GM18951 (cell line): ENCODE data around the gene GLIS1.

Experiments
- POLR2A ChIP-seq: IDR thresholded peaks from 4 replicates; pipeline ENCODE4 v1.6.1; 2011; ENCODE audit warnings: mild to moderate bottlenecking; ENCODE audit not compliant: insufficient read length, insufficient read depth; ENCODE audit errors: extremely low read depth
- in situ Hi-C: fragments of 300-500 bp; cut with MboI; formaldehyde crosslinking; loops from one replicate; pipeline ENCODE4 v1.12.0; 2022; ENCODE audit warnings: low sequenced_read_pairs, mixed read lengths, inconsistent platforms; ENCODE audit not compliant: unreplicated experiment

GLIS1 gene

DNA sequence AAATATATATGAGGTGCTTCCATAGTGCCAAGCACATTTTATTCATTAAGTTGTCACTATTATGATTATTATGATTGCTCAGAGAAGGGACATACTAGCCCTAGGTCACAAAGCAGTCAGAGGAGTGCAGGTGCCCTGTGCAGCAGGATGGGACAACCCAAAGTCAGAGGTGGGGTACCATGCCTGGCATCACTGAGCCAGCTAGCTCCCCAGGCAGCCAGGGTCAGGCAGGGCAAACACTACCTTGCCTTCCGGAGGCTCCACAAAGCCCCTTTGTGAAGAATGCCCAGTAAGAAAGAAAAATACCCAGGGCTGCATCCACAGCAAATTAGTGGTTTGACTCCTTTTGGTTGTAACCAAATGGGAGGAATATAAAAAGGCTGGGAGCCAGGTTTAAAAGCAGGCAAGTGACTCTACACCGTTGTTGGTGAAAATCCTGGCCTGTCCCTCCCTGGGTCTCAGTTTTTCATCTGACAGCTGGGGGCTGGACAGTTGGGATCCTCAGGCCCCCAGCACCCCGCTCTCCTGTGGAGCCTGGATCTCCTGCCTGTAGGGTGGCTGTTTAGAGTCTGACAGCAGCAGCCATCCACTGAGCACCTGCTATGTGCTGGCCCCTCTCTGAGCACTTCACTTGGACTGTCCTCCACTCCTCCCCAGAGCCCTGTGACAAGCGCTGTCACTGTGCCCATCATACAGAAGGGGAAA lies 98.8 kb downstream of the GLIS1 start:
- in situ Hi-C loops: no loop called here
- TF ChIP-seq POLR2A: no peak

DNA sequence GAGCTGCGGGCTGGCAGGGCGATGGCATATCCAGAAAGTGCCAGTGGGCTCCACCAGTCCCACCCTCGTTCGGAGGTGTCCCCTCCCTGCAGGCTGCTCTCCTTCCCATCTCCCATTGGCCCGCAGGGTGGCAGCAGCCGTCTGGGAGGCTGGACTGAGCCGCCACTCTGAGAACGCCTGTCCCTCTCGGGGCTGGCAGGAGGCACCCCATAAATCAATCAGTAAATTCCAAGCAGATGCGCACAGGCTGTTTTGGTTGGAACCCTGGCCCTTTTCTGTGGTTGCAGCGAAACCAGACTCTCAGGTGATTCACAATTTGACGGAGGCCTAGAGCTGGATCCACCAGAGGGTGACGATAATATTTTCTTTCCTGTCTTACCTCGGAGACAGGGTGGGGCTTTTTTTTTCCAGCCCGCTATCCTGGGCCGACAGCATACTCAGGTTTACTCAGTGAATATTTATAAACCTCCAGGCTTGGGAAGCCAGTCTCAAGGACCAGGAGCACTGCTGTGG lies 99.7 kb downstream of the GLIS1 start:
- TF ChIP-seq POLR2A: no peak
- in situ Hi-C loops: no loop called here

DNA sequence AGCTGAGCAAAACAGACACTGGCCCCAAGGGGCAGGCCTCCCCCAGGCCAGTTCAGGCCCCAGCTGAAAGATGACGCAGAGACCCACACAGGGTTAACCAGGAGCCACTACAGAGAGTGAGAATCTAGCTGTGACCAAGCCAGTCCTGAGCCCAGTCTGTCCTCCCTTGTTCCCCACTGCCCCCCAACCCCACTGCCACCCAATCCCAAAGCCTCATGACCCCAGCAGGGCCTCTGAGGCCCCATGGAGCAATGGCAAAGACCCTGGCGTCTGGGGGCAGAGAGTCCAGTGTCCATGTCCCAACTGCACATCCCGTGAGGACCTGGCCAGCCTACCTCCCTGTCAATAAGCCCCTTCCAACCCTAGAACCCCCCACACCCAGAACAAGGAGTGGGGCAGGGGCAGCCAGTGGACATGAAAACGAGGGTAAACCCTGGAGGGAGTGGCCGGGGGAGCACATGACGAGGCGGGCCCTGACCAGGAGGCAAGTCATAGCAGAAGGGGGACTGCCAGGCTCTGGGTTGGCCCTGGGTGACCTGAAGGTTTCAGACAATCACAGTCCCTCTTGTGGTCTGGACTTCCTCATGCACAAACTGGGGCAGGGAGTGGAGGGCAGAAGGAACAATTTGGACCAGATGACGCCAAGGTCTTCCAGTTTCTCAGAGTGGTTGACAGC lies 100.5 kb downstream of the GLIS1 start:
- in situ Hi-C loops: no loop called here
- no peak for TF ChIP-seq POLR2A

DNA sequence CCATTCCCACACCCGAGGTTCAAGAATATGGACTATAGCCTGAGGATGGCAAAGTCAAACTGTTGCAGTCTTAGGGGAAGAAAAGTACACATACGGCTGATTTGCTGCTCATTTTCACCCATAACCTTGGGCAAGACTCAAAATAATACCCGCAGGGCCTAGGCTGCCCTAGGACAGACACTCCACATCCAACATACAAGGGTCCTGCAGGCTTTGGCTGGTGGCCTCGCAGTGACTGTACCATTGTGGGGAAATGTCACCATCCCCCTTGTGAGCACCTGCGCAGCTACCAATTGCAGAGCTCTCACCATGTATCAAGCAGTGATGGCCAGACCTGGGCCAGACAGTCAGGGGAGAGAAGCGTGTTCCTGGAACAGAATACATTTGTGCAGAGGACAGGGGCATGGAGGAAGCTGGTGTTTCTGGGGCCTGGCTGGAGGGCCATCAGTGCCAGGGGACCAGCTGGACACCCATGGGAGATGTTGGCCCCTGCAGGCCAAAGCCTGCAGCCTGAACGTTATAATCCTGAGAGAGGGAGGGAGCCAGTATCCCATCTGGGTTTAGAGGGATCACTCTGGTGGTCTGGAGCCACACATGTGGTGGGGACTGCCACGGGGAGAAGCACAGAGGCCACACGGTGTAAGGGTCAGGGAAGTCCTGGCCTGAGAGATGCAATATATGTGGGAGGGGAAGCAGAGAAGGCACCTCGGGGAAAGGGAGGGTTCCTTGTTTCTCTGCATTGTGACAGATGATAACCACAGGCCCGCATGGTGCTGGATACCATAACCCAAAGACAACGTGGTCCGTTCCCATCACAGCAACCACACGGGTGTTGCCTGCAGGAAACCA lies 101.2 kb downstream of the GLIS1 start:
- in situ Hi-C loops: no loop called here
- TF ChIP-seq POLR2A: no peak

DNA sequence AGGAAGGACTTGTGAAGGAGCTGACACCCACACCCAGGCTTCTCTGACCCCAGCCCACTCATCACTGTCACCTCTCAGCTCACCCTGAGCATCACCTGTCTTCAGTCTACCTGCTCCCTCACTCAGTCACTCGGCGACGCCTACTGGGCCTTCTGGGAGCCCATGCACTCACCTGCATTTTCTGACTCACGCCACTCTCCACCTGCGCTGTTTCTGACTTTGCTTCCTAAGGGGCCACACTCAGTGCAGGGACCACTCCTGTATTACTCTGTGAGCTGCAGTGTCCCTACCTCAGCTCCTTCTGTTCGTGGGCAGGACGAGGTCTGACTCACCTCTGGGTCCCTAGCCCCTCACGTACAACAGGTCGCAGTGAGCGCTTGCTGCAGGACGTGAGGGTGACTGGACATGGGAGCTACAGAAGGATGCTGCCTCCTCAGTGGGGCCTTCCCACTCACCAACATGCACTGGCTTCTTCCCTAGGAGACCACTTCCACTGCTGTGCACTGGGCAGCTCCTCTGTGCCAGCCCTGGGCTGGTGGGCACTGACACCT lies 102.3 kb downstream of the GLIS1 start:
- in situ Hi-C loops: no loop called here
- no peak for TF ChIP-seq POLR2A

DNA sequence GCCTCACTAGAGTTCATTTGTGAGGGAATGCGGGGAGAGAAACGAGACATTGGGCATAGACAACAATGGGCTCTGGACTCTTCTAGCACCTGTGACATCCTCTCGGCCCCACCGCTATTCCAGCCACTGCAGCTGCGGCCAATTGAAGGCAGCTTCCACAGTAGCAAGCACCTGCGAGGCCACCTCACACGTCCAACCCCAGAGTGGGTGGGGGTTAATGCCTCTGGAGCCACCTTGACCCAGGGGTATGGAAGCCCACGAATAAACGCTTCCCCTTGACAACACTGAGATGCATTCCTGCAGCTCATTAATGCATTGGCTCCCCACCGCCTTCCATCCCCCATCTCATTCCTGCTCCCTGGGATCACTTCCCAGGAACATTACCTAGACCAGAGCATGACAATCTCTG lies 104.4 kb downstream of the GLIS1 start:
- in situ Hi-C loops: no loop called here
- TF ChIP-seq POLR2A: no peak

DNA sequence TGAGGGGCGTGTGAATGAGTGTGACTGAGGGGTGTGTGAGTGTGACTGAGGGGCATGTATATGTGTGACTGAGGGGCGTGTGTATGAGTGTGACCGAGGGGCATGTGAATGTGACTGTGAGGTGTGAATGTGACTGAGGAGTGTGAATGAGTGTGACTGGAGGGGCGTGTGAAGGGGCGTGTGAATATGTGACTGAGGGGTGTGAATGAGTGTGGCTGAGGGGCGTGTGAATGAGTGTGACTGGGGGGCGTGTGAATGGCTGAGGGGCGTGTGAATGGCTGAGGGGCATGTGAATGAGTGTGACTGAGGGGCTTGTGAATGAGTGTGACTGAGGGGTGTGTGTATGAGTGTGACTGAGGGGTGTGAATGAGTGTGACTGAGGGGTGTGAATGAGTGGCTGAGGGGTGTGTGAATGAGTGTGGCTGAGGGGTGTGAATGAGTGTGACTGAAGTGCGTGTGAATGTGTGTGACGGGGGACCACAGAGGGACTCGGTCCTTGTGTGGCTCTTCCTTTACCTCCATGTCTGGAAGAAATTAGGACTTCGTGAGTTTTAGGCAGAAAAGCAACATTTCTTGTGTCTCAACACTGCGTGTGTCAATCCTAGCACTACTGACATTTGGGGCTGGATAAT lies 105.8 kb downstream of the GLIS1 start:
- in situ Hi-C loops: no loop called here

DNA sequence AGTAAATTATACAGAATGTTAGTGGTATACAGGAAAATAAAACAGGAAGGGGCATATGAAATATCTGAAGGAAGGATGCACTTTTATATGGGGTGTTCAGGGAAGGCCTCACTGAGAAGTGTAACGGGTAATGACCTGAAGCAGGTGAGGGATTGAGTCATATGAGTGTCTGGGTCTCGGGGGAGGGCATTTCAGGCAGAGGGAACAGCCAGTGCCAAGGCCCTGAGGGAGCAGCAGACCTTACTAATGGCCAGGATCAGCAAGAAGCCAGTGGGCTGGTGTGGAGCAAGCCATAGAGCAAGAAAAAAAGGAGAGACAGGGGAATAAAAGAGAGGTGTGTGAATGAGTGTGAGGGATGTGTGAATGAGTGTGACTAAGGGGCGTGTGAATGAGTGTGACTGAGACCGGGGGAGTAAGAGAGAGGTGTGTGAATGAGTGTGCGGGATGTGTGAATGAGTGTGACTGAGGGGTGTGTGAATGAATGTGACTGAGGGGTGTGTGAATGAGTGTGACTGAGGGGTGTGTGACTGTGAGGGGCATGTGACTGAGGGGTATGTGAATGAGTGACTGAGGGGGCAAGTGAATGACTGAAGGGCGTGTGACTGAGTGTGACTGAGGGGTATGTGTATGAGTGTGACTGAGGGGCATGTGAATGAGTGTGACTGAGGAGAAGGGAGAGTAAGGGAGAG lies 107.2 kb downstream of the GLIS1 start:
- in situ Hi-C loops: no loop called here
- no peak for TF ChIP-seq POLR2A

More for the DNA sequence above, 105.8 kb downstream of the GLIS1 start:
- no peak for TF ChIP-seq POLR2A

DNA sequence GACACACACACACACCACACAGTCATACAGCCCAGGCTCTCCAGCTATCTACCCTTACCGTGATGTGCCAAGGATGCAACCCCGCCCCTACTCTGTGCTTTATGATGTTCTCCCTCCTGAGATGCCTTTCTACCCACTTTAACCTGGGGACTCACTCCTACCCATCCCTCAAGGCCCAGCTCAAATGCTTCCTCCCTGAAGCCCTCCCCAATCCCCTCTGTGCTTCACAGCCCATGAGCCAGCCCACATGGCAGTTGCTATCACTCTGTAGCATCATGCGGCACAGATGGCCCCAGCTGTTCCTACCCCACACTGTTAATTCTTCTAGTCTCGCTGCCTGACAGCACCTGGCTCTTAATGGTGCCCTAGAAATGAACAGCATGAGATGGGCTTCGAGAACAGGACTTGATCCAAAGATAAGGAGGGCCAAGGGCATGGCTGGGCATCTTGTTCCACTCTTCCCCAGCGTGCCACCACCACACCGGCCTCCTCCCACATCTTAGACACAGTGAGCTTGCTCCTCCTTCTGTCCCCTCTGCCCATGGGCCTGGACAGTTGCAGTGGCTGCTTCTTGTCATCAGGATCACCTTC lies 109.8 kb downstream of the GLIS1 start:
- TF ChIP-seq POLR2A: no peak
- in situ Hi-C loops: no loop called here

DNA sequence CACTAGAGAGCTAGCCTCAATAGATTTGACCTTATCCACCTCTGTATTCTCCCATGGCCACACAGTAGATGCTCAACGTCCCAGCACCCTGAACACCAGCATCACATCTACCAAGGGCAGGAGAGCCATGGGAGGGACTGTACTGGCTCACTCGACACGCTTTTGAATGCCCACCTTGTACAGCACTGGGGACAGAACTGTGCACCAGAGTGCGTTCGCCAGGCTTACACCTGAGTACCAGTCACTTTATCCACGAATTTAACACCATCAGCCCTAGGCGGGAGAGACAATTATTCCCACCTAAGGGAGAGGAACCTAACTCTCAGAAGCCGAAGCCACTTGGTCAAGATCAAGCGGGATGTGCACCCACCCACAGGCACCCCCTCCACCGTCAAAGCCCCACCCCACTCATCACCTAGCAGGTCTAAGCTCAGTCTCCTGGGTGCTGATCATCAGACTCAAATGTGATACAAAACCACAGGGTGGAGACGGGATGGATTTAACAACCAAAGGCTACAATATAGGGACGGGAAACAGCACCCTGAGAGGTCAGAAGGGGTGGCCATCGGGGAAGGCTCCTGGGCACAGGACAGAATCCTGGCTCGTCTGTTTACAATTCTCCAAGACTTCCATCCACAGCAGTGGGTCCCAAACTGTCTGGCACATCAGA lies 110.5 kb downstream of the GLIS1 start:
- in situ Hi-C loops: no loop called here
- TF ChIP-seq POLR2A: no peak

DNA sequence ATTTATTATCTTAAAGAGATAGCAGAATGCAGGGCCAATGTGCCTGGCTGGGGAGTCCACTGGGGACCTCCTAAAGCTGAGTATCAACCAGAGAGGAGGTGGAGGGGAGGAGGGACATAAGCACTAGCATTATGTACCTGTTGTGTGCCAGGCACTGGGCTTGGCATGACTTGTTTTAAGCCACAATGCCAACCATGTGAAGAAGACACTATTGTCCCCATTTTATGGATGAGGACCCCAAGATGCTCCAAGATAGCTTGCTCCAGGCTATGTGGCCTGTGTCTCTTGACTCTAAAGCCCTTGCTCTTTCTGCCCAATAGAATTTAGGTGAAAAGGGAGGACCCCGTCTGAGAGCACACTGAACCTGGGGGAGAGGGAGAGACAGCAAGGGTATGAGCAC lies 111.3 kb downstream of the GLIS1 start:
- in situ Hi-C loops: no loop called here
- no peak for TF ChIP-seq POLR2A
